GOT3 (cell line): ENCODE measurements around the gene C12orf56.

Experiments
- DNase-seq: peaks from one replicate; lab custom pipeline; 2025; ENCODE audit warnings: mixed read lengths; lab: John Stamatoyannopoulos, UW

Gene C12orf56

GRCh38 chr12:64390275-64390851 is at the start of gene C12orf56:
TSS of gene C12orf56 (minus strand) at chr12:64390758. CDS start at chr12:64390565, 193 bp downstream.
- DNase-seq = no peak

- no peak for DNase-seq
Measured at GRCh38 chr12:64440100-64440499, 49.5 kb upstream of the C12orf56 start.

- DNase-seq = no peak
Measured at GRCh38 chr12:64433915-64434314, 43.4 kb upstream of the C12orf56 start.

GRCh38 chr12:64431791-64432190 is 41.2 kb upstream of the C12orf56 start:
- no peak for DNase-seq

GRCh38 chr12:64430886-64431285 is 40.3 kb upstream of the C12orf56 start:
- no peak for DNase-seq

GRCh38 chr12:64428956-64429355 is 38.4 kb upstream of the C12orf56 start:
- no peak for DNase-seq

- DNase-seq = no peak
Measured at GRCh38 chr12:64427988-64428387, 37.4 kb upstream of the C12orf56 start.

- no peak for DNase-seq
Measured at GRCh38 chr12:64419696-64420095, 29.1 kb upstream of the C12orf56 start.

GRCh38 chr12:64418209-64418608 is 27.7 kb upstream of the C12orf56 start:
- no peak for DNase-seq

GRCh38 chr12:64413884-64414283 is 23.3 kb upstream of the C12orf56 start:
- no peak for DNase-seq

- DNase-seq = no peak
Measured at GRCh38 chr12:64412459-64412858, 21.9 kb upstream of the C12orf56 start.

- DNase-seq = no peak
Measured at GRCh38 chr12:64411427-64411826, 20.9 kb upstream of the C12orf56 start.

- DNase-seq = no peak
Measured at GRCh38 chr12:64407342-64408223, 17.0 kb upstream of the C12orf56 start.

GRCh38 chr12:64404470-64405256 is 14.1 kb upstream of the C12orf56 start:
- DNase-seq = peak; percentile 99

- peak; percentile 100 for DNase-seq
Measured at GRCh38 chr12:64403707-64404469, 13.3 kb upstream of the C12orf56 start, which contains the start of gene XPOT. TSS of gene XPOT (plus strand) at chr12:64404392. CDS start at chr12:64410036, 5,644 bp downstream.

GRCh38 chr12:64402181-64402580 is 11.6 kb upstream of the C12orf56 start:
- no peak for DNase-seq

GRCh38 chr12:64400041-64400440 is 9.5 kb upstream of the C12orf56 start:
- no peak for DNase-seq

GRCh38 chr12:64395739-64396138 is 5.2 kb upstream of the C12orf56 start:
- no peak for DNase-seq

GRCh38 chr12:64392221-64392620 is 1.7 kb upstream of the C12orf56 start:
- no peak for DNase-seq

- no peak for DNase-seq
Measured at GRCh38 chr12:64389154-64389553, 1.4 kb downstream of the C12orf56 start.

GRCh38 chr12:64387197-64387816 is 3.3 kb downstream of the C12orf56 start:
- DNase-seq = no peak
